NCI-H526 treated with DMSO at 0.1 percent for 48 hours (cell line): Measurements from ENCODE around the gene KIF17.

Experiments used
- DNase-seq: peaks from one replicate; lab custom pipeline; 2025; lab: John Stamatoyannopoulos, UW

KIF17 gene

GRCh38 chr1:20660847-20661206 lies 57.0 kb downstream of the KIF17 start:
- no peak for DNase-seq

DNA sequence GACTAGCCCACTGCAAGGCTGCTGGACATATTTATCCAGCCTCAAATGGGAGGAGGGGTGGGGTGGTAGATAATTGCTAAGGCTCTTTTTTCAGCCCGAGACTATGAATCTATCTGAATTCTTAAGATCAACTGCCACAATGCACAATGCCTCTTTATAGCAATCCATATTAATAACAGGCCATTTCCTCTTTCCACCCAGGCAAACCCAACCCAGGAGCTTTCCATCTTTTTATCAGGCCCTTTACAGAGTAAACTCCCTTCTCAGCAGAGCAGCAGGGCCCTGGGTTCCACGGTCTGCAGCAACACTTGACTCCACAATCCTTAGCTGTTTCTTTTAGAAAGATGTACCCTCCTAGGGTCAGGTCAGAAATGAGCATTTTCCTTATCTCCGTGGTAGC lies 57.4 kb downstream of the KIF17 start:
- no peak for DNase-seq

DNA sequence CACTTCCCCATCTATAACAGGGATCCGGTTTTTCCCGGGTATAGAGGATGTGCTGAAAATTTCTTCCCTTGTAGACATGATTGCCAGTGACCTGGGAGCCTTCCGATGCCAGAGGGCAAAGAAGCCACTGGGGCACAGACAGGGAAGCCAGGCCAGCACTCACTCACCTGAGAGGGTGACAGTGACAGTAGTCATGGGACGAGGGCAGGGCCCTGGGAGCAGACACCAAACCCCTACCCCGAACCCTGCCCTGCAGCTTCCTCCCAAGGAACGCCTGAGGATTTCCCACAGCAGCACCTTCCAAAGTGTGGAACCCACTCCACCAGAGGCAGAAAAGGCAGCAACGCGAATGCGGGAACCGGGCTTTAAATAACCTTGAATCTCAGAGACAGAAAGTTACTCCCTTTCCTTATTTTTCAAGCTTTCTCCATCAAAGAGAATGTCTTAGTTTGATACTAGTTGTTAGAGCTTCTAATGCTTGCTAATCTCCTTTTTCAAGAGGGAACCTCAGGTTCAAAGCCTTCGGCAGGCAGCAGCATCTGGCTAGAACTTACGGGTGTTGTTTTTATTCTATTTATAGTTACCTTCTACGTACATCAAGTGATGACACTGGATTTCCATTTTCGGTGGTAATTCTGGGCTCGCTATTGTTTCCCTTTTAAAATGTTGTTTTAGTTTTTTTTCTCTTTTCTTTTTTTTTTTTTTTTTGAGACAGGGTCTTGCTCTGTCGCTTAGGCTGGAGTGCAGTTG lies 59.5 kb downstream of the KIF17 start:
- no peak for DNase-seq

- DNase-seq, result no peak
These were observed 60.8 kb downstream of the KIF17 start for GRCh38 chr1:20657024-20657423.

- DNase-seq, result no peak
These were observed 63.6 kb downstream of the KIF17 start for GRCh38 chr1:20654104-20654690.

GRCh38 chr1:20652300-20652699 lies 65.5 kb downstream of the KIF17 start:
- DNase-seq, result no peak

- no peak for DNase-seq
These were observed 68.9 kb downstream of the KIF17 start for GRCh38 chr1:20648946-20649345.

DNA sequence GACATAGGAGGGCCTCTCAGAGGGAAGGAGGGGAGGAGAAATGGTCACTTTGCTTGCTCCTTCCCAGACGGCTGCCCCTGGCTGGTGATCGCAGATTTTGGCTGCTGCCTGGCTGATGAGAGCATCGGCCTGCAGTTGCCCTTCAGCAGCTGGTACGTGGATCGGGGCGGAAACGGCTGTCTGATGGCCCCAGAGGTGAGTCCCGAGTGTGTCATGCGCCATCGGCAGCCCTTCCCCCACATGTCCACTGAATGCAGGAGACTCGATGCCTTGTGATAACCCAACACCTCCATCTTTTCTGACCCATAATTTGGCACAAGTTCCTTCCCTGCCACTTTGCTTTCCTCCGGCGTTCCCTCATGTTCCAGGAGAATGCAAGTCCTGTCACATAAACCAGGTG lies 69.4 kb downstream of the KIF17 start:
- DNase-seq, result no peak

GRCh38 chr1:20645414-20645813 lies 72.4 kb downstream of the KIF17 start:
- DNase-seq, result no peak

DNA sequence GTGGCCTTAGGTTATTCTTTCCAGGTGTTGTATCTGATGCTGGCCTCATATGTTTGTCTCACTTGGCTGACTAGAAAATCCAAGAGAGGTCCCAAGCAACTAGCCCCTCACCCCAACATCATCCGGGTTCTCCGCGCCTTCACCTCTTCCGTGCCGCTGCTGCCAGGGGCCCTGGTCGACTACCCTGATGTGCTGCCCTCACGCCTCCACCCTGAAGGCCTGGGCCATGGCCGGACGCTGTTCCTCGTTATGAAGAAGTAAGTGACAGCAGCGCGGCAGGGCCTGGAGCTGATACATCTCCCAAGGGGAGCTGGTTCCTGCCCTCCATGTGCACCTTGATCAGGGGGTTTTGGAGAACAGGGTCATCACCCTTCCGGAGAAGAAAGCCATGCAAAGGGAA lies 73.4 kb downstream of the KIF17 start:
- no peak for DNase-seq

DNA sequence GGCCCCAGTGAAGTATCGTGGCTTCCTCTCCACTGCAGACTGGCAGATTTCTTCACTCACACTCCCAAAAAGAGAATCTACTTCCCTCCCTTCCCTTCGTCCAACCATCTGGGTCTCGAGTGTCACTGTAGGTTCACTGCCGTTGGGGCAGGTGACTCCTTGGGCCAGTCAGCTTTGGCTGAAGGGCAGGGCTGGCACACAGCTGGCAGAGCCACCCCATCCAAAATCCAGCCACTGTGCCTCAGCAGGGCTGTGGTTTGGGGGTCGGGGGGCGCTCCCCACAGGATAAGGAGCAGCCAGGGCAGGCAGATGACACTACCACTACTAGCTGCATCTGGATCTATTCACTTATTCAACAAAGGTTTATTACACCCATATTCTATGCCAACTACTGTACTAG lies 74.7 kb downstream of the KIF17 start:
- no peak for DNase-seq

GRCh38 chr1:20641975-20642374 lies 75.8 kb downstream of the KIF17 start:
- no peak for DNase-seq

GRCh38 chr1:20640183-20640597 lies 77.6 kb downstream of the KIF17 start:
- DNase-seq, result no peak

GRCh38 chr1:20636785-20637347 lies 80.9 kb downstream of the KIF17 start:
- no peak for DNase-seq

- no peak for DNase-seq
These were observed 83.2 kb downstream of the KIF17 start for GRCh38 chr1:20634594-20635084.

DNA sequence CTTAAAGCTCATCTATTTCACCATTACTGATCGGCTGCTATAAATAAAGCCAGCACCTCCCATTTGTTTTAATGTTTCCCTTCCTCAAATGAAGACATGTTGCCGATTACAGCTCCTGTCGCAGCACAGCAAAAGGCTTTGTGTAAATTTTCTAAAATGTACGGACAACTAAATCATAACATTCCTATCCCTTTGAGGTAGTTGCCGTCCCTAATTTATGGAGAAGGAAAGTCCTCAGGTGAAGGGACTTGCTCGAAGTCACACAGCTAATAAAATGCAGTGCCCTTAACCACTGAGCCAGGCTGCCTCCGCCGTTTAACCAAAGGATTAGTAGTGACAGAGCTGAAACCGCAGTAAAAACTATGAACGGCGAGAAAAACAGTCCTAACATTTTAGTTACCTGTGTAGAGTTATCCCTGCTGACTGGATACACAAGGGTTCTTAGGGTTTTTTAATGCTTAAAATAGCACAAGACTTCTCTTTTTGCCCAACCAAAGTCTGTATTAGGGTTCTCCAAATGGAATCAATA lies 83.7 kb downstream of the KIF17 start:
- DNase-seq, result no peak

DNA sequence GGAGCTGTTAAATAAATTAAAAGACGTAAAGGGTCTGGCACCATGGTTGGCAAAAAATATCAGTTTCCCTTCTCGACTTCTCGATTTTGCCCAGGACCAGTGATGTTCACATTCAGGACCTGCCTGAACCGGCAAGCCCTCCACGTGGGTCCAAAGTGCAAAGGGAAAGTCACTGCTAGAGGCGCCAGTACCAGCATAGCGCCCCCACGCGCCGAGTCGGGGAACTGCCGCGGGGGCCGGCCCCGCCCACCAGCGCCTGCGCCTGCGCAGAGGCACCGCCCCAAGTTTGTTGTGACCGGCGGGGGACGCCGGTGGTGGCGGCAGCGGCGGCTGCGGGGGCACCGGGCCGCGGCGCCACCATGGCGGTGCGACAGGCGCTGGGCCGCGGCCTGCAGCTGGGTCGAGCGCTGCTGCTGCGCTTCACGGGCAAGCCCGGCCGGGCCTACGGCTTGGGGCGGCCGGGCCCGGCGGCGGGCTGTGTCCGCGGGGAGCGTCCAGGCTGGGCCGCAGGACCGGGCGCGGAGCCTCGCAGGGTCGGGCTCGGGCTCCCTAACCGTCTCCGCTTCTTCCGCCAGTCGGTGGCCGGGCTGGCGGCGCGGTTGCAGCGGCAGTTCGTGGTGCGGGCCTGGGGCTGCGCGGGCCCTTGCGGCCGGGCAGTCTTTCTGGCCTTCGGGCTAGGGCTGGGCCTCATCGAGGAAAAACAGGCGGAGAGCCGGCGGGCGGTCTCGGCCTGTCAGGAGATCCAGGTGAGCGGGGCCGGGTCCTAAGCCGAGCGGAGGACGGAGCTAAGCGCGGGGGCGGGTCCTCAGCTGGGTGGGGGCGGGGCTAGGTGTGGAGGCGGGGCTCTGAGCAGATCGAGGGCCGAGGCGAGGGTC lies 84.4 kb downstream of the KIF17 start, which contains the start of gene PINK1:
PINK1 (plus strand) TSS at position 269 of the 875 bp plus-strand sequence; CDS start at position 360, 91 bp downstream.
- peak; percentile 51 for DNase-seq

DNA sequence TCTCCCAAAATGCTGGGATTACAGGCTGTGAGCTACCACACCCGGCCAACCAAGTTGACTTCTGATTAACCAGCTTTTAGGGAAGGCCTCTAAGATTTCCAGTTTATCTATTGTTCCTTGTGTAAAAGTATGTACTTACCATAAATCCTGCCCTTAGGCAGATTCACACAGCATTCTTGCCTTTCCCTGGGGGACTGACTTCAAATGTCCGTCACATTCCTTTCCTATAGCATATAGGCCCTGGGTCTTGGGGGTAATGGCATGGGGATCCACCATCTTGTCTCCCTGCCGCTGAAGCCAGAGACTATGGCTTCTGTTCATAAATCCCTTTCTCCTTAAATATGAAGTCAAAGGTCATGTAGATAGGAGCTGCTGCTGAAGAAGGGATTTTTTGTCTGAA lies 85.4 kb downstream of the KIF17 start:
- no peak for DNase-seq

GRCh38 chr1:20630729-20631128 lies 87.1 kb downstream of the KIF17 start:
- no peak for DNase-seq

- no peak for DNase-seq
These were observed 91.3 kb downstream of the KIF17 start for GRCh38 chr1:20626524-20626923.

- DNase-seq, result no peak
These were observed 91.7 kb downstream of the KIF17 start for GRCh38 chr1:20626098-20626427.
